NK-92 (cell line): Measurements from ENCODE around the gene AQP1.

Experiments
- DNase-seq: peaks from one replicate; lab custom pipeline; 2025; ENCODE audit not compliant: unreplicated experiment; lab: John Stamatoyannopoulos, UW

The AQP1 gene

DNA sequence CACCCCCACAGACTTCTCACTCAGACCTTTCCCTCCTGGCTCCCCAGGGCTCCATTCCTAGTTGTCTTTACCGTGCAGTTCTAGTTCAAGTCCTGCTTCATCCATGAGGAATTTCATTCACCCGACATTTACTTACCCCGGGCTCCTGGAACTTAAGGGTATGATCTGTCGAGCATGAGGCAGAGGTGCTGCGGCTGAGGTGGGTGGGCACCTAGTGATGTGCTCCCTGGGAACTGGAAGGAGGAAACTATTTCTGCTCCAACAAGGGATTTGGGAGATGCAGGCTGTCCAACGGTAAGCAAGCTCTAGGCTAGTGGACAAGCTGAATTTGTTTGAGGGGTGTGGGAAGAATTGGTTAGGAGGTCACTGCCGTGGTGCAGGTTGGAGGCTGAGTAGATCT is 30.2 kb upstream of the AQP1 start:
- no peak for DNase-seq

DNA sequence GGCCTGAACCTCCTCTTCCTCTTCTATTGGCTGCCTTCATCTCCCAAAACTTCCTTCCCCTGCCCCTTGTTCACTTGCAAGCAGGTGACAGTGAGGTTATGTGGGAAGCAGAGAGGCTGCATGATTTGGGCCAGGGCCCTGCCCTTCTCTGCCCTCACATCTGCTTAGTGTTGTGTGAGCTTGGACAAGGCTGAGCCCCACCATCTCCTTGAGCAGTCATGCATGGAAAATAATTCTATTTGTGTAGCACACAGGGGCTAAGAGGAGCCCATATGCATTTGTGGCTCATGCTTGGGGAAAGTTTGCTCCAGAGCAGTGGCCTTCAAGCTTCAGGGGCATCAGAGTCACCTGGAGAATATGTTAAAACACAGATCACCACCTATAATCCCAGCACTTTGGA is 26.8 kb upstream of the AQP1 start:
- no peak for DNase-seq

DNA sequence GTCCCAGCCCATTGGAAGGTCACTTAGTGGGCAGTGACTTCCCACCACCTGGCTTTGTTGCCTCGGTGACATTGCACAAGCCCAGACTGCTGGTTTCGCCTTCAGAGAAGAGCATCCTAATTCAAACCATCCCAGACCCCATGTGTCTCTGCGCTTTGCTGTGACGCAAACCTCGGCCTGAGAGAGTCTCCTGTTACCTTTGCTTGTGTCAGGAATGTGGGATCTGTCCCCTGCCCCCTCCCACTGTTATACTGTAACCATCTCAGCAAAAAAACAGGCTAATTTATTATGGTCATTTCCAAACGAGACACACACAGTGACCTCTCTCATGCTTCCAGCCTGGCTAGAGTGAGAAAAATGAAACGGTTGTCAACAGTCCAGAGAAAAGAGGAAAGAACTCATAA is 25.0 kb upstream of the AQP1 start:
- no peak for DNase-seq

DNA sequence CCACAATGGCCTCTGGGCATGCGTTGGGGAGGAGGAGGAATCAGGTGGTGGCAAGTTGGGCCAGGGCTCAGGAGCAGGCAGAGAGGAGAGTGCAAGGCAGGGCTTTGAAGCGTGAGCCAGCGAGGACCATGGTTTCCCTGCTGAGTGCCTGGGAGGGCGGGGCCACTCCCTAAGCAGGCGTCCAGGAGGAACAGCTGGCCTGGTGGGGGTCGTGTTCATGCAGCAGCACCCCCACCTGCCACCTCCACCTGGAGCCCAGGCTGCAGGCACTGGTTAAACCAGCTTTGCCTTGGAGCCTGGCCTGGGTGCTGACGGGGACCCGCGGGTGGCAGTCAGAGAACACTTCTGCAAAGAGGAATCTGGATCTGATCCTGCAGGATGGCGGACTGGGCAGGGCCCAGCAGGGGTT is 24.2 kb upstream of the AQP1 start:
- DNase-seq, result no peak

DNA sequence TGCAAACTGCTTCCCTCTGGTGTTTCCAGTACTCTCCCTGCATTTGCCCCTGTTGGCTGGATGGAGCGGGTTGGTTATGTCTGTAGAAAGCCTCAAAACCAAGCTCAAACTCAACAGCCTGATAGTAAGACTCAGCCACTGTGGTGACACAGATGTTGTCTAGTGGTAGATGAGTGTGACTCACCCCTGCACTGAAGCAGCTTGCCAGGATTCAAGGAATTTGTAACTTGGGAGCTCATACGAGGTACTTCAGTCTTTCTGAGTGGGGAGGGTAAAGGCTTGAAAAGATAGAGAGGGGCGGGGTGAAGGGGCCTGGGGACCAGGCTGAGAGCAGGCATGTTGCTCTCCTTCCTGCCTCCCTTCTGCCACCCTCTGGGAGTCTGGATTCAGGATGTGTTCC is 22.9 kb upstream of the AQP1 start:
- DNase-seq, result no peak

DNA sequence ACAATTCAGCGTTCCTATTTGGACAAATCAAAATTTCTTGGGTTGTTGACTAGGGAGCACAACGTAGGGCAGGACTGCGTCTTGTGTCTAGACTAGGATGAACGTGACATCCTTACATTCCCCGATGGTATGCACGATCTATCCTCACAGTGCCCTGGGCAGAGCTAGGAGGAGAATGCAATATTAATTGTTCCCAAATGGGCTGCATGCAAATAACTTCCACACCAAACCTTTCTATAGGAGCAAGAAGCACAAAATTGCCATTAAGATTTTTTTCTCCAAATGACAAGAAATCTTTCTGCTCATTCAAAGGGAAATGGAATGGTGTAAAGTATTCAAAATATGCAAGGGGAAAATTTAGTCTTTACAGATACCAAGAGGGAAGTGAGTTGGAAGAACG is 21.4 kb upstream of the AQP1 start:
- DNase-seq, result no peak

DNA sequence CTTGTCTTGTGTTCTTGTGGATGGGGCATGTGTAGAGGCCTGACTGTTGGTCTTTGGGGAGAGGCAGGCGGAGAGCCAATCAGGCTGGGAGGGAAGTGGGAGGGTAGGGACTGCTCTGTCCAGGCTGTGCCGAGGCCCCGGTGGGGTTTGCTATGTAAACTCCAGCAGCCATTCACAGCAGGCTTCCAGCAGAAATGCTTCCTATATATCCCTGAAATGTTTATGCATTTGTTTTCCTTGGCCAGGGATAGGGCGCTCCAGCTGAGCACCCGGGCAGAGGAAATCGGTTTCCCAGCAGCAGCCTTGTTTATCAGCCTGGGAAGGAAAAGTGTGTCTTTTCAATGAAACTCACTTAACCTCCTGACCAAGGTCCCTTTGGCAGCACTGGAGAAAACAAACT is 18.3 kb upstream of the AQP1 start:
- DNase-seq, result no peak

DNA sequence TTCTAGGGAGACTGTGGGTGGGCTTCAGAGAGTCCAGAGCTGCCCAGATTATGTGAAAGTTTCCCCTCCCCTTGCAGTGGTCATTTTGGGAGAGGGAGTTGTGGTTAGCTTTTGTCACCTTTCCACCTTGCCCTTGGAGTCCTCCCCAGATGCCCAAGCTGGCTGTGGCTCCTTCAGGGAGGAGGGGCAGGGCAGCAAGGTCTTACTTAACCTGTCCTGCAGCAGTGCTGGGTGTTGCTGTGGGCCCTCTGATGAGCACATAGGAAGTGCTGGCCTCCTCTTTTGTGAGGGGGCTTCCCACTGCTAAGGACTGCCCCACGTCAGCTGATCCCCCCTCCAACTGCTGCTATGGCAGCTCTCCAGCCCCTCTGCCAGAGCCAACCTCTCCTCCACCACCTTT is 17.6 kb upstream of the AQP1 start:
- no peak for DNase-seq

DNA sequence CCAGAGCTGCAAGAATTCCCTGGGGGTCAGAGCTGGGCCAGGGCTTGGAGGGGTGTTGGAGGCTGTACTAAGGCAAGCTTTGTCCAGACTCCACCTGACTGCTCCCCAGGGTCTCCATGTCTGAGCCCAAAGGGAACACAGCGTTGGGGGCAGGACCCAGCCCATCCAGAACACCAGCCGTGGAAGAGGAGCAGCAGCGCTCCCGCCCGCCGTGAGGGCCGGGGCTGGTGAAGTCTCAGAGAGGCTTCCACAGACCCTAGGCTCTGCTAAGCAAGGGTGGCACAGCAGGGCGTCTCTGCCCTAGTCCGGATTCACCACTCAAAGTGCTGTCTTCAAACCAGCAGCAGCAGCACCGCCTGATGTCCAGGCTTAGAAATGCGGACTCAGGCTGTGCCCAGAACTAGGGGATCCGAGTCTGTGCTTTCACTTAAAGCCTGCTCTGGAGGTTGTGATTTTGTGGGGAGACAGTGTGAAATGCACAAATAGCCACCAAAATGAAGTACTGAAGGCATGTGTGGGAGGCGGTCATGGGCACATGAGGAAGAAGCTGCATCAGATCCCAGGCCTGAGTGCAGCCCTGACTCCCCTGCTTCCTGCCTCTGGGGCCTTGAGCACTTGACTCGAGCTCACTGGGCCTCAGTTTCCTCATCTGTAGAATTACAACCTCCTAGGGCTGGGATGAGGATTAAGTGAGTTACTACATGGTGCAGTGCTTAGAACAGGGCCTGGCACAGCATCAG is 16.6 kb upstream of the AQP1 start:
- no peak for DNase-seq

DNA sequence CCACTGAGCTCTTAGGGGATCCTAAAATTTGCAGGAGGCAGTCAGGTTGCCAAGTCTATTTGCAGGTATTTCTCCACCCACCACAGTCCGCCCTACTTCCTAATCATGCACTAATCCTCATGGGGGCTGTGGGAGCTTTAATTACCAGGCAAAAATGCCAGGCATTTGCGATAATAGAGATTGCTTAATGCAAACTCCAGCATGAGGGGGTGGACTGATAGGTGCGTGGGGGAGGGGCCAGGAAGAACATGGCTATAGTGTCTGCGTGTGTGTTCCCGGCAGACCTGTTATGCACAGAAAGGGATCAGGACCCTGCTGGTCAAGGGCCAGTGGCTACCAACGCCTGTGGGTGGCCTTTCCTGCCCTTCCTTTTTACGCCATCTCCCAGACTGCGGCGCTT is 15.6 kb upstream of the AQP1 start:
- no peak for DNase-seq

DNA sequence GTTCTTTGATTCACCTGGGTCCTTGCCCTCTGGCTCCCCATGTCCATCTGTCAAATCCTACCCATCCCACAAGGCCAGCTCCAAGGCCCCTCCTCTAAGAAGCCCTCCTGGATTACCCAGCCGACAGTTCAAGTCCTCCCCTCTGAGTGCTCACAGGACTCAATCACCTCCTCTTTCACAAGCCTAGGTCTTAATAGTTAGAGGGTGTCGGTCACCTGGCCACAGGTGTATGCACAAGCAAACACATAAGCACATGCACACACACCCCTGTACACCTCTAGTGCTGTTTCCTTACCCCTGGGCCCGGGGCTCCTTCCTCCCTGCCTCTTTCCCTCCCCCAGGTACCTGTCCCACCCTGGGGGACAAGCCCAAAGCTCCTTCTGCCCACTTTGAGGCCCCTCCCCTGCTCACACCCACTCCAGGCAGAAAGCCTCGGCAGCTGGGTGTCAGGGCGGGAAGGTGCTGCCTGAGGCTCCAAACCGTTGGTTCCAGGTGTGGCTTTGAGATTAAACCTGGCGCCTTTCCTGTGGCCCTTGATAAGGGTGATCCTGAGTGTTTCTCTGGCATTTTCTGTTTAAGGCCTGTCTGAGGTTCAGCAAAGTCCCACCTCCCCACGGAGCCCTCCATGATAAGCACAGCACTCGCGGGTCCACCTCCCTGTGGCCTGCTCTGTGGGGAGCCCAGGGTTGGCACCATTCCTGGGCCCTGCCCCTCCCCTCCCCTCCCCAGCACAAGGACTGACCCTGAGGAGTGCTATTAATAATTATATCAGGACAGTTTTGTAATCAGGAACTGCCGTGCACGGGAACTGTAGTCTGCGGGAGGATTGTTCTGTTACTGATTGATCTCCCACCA is 14.6 kb upstream of the AQP1 start:
- no peak for DNase-seq

DNA sequence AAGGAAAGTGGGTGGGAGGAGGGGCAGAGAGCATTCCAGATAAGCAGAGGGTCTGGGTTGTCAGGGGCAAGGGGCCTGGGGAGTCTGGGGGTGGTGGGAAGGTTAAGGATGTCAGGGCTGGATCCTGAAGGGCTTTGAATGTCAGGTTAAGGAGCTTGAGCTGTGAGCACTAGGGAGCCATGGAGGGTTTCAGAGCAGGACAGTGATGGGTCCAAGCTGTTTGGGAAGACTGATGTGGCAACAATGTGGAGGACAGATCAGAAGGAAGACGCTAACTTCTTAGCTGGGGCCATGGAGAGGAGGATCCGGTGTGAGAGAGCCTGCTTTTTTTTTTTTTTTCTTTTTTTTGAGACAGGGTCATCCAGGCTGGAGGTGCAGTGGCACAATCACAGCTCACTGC is 13.9 kb upstream of the AQP1 start:
- DNase-seq, result no peak

DNA sequence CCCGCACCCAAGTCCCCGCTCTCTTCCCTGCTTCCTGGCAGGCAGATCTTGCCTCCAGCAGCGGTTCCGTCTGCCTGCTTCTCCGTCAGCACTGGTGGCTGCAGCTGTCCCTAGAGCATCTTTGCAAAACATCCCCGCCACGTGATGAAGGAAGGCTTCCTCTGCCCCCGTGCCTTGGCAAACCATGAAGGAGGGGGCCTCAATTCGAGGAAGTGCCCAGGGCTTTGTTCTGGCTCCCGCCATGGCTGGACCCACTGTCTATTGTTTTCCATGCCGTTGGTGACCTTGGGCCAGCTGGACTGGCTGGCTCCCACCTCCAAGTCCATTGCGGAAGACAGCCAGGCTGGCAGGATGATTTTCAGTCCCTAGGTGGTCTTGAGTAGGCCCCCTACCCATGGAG is 13.2 kb upstream of the AQP1 start:
- no peak for DNase-seq

DNA sequence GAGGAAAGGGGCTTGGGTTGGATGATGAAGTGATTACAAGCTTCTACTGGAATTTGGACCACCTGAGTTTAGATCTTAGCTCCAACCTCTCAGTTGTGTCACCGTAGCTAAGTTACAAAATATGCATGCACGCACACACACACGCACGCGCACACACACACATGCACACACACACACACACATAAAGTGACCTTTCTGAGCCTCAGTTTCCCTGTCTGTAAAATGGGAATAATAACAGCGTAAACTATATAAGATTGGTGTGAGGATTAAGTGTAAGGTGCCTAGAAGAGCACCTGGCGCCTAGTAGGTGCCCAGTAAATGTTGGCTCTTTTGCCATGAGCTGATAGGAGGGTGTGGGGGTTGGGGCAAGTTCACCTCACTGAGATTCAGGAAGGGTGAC is 12.6 kb upstream of the AQP1 start:
- DNase-seq, result no peak

DNA sequence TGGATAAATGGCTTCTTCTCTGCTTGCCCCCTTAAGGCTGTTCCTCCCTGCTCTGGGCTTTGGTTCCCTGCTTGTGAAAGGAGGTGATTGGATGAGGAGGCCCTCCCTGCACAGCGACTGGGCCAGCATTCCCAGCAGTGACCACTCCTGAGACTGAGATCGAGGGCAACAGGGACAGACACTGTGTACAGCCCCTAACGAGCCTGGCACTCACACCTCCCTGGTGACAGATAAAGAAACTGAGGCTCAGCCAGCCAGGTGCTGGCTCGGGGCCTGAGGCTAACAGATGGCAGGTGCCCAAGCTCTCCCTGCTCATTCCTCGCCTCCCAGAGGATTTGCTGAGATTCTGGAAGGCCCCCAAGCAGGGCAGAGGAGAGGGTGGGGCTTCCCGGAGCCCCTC is 12.0 kb upstream of the AQP1 start:
- DNase-seq, result no peak

DNA sequence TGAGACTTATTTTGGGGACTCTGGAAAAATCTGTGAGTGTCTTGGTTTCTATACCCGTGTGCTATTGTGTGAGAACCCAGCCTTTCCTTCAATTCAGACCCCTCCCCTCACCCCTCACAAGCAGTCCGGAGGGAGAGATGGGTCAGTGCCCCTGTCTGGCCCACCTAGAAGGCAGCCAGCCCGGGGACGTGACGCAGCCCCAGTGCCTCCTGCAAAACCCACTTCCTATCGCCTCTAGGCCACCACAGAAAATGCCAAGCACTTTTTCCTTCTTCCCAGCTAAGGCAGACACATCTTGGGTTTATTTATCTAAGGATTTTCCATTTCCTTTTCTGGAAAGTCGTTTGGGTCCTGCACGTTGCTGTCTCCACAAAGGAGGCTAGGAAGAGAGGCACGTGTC is 11.6 kb upstream of the AQP1 start:
- no peak for DNase-seq

DNA sequence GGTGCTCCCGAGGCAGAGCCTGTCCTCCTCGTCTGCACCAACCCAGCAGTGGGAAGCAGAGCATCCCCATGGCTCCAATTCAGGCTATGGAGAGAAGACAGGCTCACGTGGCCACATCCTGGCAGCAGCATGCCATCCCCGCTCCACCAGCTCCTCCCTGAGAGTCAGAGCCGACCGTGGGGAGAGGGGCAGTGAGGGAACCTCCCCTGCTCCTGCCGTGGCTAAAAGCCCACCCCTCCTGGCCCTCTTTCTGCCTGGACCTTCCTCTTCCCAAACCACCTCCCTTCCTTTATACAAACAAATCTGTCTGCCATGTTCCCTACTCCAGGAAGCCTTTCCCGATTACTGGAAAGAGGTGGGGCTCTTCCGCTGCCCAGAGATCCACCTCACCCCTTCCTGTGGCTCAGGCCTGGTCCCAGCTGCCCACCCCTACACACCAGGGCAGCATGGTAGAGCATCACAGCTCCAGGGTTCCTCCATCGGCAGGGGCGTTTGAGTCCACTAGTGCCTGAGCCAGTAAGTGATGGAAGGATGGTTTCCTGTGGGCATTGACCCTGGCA is 10.8 kb upstream of the AQP1 start:
- DNase-seq, result no peak

DNA sequence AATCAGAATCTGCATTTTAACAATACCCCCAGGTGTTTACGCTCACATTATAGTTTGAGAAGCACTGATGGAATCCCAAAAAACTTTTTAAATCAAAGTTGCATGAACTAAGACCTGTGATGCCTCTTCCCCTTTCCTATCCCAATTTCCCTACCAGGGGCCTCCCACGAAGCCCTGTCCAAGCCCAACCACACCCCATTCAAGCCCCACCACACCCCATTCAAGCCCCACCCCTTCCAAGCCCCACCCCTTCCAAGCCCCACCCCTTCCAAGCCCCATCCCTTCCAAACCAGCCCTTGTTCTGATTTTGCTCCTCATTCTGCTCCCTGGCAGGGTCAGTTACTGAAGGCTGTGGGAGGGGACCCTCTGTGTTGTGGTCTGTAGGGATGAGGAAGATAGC is 9.8 kb upstream of the AQP1 start:
- no peak for DNase-seq

DNA sequence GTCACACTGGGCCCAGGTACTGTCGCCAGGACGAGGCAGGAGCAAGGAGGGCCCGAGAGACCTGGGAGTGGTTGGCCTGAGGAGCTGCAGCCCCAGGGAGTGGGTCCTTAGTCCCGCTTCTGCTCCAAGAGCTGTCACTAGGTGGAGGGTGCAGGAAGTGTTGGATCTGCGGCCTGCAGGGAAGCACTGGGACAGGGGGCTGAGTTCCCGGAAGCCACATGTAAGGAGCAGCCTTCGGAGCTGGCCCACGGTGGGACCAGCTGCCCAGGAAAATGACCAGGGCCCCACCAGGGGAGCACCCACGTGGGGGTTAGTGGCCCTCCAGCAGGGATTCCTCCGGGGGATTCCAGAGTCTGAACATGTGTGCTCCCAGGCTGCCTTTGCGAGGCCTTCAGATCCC is 9.2 kb upstream of the AQP1 start:
- DNase-seq, result no peak

DNA sequence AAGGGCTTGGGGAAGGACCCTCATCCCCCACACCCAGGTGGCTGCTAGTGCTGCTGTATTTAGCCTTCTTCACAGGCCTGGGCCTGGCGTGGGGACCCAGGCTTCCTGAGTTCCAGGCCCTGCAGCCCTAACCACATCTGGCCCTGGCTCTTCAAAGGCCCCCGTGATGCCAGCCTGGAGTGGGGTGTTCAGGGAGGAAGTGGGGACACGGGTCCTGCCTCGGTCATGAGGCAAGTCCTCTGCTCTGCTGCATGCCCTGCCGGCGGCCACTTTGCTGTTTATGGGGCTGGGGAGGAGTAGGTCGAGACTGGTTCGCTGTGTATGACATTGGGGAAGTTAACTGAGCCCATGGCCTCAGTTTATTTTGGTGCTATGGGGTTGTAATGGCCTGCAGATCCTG is 8.5 kb upstream of the AQP1 start:
- DNase-seq, result no peak

DNA sequence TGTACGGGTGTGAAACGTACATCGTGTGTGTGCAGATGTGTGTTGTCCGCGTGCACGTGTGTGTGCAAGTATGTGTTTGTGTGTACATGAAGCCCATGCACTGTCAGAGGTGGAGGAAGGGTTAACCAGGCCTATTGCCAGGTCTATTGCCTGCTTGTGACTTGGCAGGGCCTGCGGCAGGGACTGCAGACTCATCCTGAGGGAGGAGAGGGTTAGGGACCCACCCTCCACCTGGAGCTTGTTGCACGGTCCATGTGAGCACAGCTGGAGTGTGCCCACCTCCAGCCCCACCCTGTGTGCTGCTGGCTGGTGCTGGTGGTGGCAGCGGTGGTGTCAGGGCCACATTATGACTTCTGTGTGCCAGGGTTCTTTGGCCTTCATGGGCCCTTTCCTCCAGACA is 7.1 kb upstream of the AQP1 start:
- no peak for DNase-seq
